ENCODE results near the gene EPHA2.

The EPHA2 gene

DNA sequence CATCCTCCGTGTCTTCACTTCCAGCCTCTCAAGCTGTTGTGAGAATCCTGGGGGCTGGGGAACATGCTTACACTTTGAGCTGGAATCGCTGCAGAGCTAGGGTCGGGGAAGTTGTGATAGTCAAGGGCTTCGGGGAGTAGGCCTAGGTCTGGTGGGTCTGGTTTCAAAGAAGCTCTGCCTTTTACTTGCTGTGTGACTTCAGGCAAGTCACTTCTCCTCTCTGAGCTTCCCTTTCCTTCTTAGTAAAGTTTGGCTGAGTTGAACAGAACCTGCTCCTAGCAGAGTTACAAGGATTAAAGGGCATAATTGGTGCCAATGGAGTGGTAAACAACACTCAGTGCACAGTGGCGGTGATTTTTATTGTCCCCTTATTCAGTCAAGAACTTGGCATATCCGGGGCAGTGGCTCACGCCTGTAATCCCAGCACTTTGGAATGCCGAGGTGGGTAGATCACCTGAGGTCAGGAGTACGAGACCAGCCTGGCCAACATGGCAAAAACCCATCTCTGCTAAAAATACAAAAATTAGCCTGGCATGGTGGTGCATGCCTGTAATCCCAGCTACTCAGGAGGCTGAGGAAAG is 30.9 kb upstream of the EPHA2 start:
- no peaks in the 10 kb centered on the region for H3K27me3 ChIP-seq (ENCODE audit: control insufficient read depth, insufficient read depth, low read length)
- H3K9ac ChIP-seq = no peak overlapping the region
- no peaks in the 10 kb centered on the region for H3K9me3 ChIP-seq (ENCODE audit: control insufficient read depth, low read length)
- H3K36me3 ChIP-seq (ENCODE audit: control insufficient read depth, insufficient read depth, low read length) = no peaks in the 10 kb centered on the region
- peaks cover 5% of the 10 kb centered on the region for H3K4me1 ChIP-seq
- H2AFZ ChIP-seq = no peak overlapping the region
- H3K79me2 ChIP-seq = no peaks in the 10 kb centered on the region
- no peak overlapping the region for H3K4me2 ChIP-seq (ENCODE audit: low read length)
- H3K4me3 ChIP-seq (ENCODE audit: low read depth, low read length) = no peak overlapping the region
- TF ChIP-seq, protein P1, sequence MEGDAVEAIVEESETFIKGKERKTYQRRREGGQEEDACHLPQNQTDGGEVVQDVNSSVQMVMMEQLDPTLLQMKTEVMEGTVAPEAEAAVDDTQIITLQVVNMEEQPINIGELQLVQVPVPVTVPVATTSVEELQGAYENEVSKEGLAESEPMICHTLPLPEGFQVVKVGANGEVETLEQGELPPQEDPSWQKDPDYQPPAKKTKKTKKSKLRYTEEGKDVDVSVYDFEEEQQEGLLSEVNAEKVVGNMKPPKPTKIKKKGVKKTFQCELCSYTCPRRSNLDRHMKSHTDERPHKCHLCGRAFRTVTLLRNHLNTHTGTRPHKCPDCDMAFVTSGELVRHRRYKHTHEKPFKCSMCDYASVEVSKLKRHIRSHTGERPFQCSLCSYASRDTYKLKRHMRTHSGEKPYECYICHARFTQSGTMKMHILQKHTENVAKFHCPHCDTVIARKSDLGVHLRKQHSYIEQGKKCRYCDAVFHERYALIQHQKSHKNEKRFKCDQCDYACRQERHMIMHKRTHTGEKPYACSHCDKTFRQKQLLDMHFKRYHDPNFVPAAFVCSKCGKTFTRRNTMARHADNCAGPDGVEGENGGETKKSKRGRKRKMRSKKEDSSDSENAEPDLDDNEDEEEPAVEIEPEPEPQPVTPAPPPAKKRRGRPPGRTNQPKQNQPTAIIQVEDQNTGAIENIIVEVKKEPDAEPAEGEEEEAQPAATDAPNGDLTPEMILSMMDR (IDR thresholded peaks at IDR 0.05) = no peak
- H3K27ac ChIP-seq = no peak overlapping the region

DNA sequence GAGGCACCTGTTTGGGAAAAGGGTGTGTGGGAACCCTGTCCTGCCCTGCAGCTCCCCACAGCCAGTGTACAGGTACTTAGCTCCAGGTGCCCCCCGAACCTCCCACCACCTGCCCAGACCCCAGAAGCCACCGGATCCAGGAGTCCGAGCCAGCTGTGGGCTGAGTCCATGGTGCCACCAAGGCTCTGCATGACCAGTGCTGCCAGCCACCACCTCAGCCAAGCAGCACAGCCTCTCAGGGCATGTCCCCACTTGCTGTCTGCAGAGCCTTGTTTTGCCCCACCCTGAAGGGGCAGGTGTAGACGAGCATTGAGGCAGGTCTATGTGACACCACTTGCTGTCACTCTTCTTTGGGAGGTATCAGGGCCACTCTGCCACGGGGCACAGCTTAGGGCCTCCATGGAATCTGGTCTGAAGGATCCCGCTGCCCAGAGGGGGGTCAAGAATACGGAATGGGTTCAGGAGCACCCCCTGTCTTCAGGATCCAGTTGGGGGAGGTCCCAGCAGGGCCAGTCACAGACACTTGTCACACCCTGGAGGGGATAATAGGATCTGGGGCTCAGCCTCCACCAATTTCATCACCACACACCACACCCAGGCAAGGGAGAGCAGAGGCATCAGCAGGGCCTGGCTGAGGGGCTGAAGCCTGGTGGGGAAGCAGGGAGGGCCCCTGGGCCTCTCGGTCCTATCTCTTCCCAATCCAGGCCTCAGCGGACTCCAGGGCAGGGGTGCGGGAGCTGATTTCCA is 28.9 kb upstream of the EPHA2 start:
- Histone ChIP-seq H3K27ac (no peak overlapping the region), H3K9ac (no peak overlapping the region), H3K79me2 (no peaks in the 10 kb centered on the region), H3K36me3 (ENCODE audit: control insufficient read depth, insufficient read depth, low read length) (no peaks in the 10 kb centered on the region), H3K4me1 (no peaks in the 10 kb centered on the region), H2AFZ (no peak overlapping the region), H3K27me3 (ENCODE audit: control insufficient read depth, insufficient read depth, low read length) (no peaks in the 10 kb centered on the region), H3K4me2 (ENCODE audit: low read length) (no peak overlapping the region), H3K9me3 (ENCODE audit: control insufficient read depth, low read length) (no peaks in the 10 kb centered on the region), H3K4me3 (ENCODE audit: low read depth, low read length) (no peak overlapping the region)
- TF ChIP-seq, protein P1 (IDR thresholded peaks at IDR 0.05) = no peak

DNA sequence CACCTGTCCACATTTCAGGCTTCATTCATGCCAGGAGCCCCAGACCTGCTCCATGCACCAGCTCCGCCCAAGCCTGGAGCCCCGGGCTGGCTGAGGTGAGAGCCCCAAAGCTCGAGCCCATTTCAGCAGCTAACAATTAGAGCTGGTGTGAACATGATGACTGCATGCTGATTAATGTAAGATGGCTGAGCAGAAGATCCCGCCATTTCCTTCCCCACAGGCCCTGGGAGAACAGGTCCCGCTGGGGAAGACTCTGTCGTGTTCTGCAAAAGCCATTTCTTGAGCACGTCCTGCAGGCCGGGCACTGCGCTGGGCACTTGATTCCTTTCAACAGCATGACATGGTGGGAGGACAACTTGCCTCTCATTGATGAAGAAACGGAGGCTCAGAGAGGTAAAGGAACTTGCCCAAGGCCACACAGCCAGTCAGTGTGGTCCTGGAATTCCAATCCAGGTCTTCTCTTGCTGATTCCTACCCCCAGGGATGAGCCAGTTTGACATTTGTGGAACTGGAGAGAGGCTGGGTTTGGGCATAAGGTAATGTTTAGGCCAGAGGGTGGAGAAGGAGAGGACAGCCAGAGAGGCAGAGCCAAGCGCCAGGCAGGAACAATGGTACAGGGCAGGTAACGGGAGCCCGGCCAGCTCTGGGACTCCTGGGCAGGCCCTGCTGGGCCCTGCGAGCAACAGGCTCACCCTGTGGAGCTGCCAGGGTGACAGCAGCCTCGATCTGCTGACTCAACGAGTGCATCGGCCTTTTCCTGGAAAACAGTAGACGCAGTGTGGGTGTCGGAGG is 28.1 kb upstream of the EPHA2 start:
- Histone ChIP-seq H2AFZ (no peak overlapping the region), H3K9ac (no peak overlapping the region), H3K4me1 (no peaks in the 10 kb centered on the region), H3K27me3 (ENCODE audit: control insufficient read depth, insufficient read depth, low read length) (no peaks in the 10 kb centered on the region), H3K4me3 (ENCODE audit: low read depth, low read length) (no peak overlapping the region), H3K27ac (no peak overlapping the region), H3K36me3 (ENCODE audit: control insufficient read depth, insufficient read depth, low read length) (no peaks in the 10 kb centered on the region), H3K79me2 (no peaks in the 10 kb centered on the region), H3K9me3 (ENCODE audit: control insufficient read depth, low read length) (no peaks in the 10 kb centered on the region), H3K4me2 (ENCODE audit: low read length) (no peak overlapping the region)
- TF ChIP-seq, protein P1 (IDR thresholded peaks at IDR 0.05) = no peak

DNA sequence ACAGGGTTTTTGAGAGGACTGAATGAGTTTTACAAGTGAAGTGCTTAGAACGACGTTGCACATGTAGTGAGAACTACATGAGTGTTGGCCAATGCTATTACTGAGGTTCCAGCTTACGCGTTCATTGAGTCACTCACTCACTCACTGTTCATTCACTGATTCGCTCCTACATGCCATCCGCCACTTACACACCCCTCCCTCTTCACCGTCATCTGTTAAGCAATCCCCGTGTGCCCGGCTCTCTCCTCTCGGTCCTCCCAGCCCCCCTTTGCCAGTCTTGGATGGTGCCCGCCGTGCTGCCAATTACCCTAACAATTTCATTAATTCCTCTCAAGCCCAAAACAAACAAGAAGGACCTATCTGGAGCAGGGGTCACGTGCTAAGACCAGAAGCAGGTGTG is 27.3 kb upstream of the EPHA2 start:
- no peaks in the 10 kb centered on the region for H3K4me1 ChIP-seq
- H3K9ac ChIP-seq = no peak overlapping the region
- no peak overlapping the region for H3K4me3 ChIP-seq (ENCODE audit: low read depth, low read length)
- no peaks in the 10 kb centered on the region for H3K9me3 ChIP-seq (ENCODE audit: control insufficient read depth, low read length)
- H3K79me2 ChIP-seq = no peaks in the 10 kb centered on the region
- H3K4me2 ChIP-seq (ENCODE audit: low read length) = no peak overlapping the region
- TF ChIP-seq, protein P1 (IDR thresholded peaks at IDR 0.05) = no peak
- H3K27me3 ChIP-seq (ENCODE audit: control insufficient read depth, insufficient read depth, low read length) = no peaks in the 10 kb centered on the region
- no peak overlapping the region for H2AFZ ChIP-seq
- H3K27ac ChIP-seq = no peak overlapping the region
- H3K36me3 ChIP-seq (ENCODE audit: control insufficient read depth, insufficient read depth, low read length) = no peaks in the 10 kb centered on the region
